Lower lobe of right lung (tissue), 2 donors: ENCODE results near the gene PTMS. TPM values are rescaled to one million over a fixed set of nuclear protein-coding genes. Genes with fewer than 3 reads are reported as not detected.
A peak's percentile ranks its signal among the peaks of the same experiment; 100 is the strongest.
"Not testable (repeated sequence)": the region's sequence is repeated elsewhere in the genome, so short reads cannot be mapped to it uniquely, and the experiment has no call there.

Experiments
- ATAC-seq, 2 donors: fragments of 200-7000 bp; cut with Tn5 transposase; one replicate each; pipeline ENCODE4 v1.9.1; 2020 to 2022; ENCODE audit warnings: mild to moderate bottlenecking in 2 of 2, moderate library complexity in 2 of 2
- DNase-seq: peaks from one replicate; pipeline ENCODE4 v3.0.0-alpha.2; 2020
- H3K27ac ChIP-seq: fragments of 200-600 bp; one replicate; pipeline ENCODE4 v1.8.0; 2022
- H3K27me3 ChIP-seq: fragments of 200-600 bp; one replicate; pipeline ENCODE4 v1.8.0; 2022; ENCODE audit warnings: low read depth
- H3K36me3 ChIP-seq: fragments of 200-600 bp; one replicate; pipeline ENCODE4 v1.8.0; 2022; ENCODE audit warnings: mild to moderate bottlenecking
- H3K4me1 ChIP-seq: fragments of 200-600 bp; one replicate; pipeline ENCODE4 v1.8.0; 2022
- H3K4me3 ChIP-seq: fragments of 200-600 bp; one replicate; pipeline ENCODE4 v1.8.0; 2022; ENCODE audit warnings: mild to moderate bottlenecking
- H3K9me3 ChIP-seq: fragments of 200-600 bp; one replicate; pipeline ENCODE4 v1.8.0; 2022
- intact Hi-C: fragments of 100-400 bp; cut with DNase I; formaldehyde crosslinking; loops from one replicate; pipeline ENCODE4 v1.11.0; 2022
- total RNA-seq: library from RNA; stranded (reverse); fragmentation: NEBNext Ultra II Directional; extraction: Animal tissue kit (Norgen Biotek cat#: 25700); gene quantifications from one replicate; pipeline ENCODE4 v1.2.1, GENCODE V29; 2021
- TF ChIP-seq, protein P1 (sequence below): fragments of 200-600 bp; IDR thresholded peaks from one replicate; pipeline ENCODE4 v1.8.0; 2022; ENCODE audit warnings: antibody characterized with exemption, mild to moderate bottlenecking
- donor health status: DM: no; HTN: yes; CAD: no; lungs with severe emphysema.

PTMS gene
- total RNA-seq, 1 donor from 2014 or later, result 267 TPM

DNA sequence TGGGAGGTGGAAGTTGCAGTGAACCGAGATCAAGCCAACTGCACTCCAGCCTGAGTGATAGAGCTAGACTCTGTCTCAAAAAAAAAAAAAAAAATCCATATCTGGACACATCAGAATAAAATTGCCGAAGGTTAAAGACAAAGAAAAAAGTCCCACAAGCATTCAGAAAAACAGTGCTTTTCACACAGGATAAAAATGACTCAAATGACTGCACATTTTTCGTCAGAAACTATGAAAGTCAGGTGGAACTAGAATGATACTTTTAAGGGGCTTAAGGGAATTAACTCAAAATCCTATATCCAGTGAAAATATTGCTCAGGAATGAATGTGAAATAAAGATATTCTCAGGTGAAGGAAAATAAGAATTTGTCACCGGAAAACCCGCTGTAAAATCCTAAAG, 29.4 kb upstream of the PTMS start:
- intact Hi-C loops, result loop anchor here (10.0 kb wide), 1 partner anchor 48 kb away; the partner anchor contains the start of gene CD4
- ATAC-seq, result no peak

GRCh38 chr12:6742080-6742479, 24.1 kb upstream of the PTMS start:
- H3K4me3 ChIP-seq, H3K27me3 ChIP-seq, DNase-seq, H3K27ac ChIP-seq, H3K4me1 ChIP-seq, H3K9me3 ChIP-seq, intact Hi-C loops, ATAC-seq: not testable (repeated sequence)
- peaks cover 11% of the 10 kb centered on the region for H3K36me3 ChIP-seq

More for the DNA sequence above, 29.4 kb upstream of the PTMS start:
- no peak for DNase-seq
- no peaks in the 10 kb centered on the region for H3K9me3 ChIP-seq
- no peak overlapping the region for H3K4me3 ChIP-seq
- peaks cover 6% of the 10 kb centered on the region for H3K4me1 ChIP-seq
- TF ChIP-seq, protein P1, sequence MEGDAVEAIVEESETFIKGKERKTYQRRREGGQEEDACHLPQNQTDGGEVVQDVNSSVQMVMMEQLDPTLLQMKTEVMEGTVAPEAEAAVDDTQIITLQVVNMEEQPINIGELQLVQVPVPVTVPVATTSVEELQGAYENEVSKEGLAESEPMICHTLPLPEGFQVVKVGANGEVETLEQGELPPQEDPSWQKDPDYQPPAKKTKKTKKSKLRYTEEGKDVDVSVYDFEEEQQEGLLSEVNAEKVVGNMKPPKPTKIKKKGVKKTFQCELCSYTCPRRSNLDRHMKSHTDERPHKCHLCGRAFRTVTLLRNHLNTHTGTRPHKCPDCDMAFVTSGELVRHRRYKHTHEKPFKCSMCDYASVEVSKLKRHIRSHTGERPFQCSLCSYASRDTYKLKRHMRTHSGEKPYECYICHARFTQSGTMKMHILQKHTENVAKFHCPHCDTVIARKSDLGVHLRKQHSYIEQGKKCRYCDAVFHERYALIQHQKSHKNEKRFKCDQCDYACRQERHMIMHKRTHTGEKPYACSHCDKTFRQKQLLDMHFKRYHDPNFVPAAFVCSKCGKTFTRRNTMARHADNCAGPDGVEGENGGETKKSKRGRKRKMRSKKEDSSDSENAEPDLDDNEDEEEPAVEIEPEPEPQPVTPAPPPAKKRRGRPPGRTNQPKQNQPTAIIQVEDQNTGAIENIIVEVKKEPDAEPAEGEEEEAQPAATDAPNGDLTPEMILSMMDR, result no peak
- peaks cover 20% of the 10 kb centered on the region for H3K36me3 ChIP-seq
- H3K27ac ChIP-seq, result no peak overlapping the region
- H3K27me3 ChIP-seq, result no peaks in the 10 kb centered on the region

- no peak for DNase-seq
- Histone ChIP-seq H3K36me3 (peaks cover 18% of the 10 kb centered on the region), H3K27ac (no peak overlapping the region), H3K9me3 (no peaks in the 10 kb centered on the region), H3K4me1 (no peaks in the 10 kb centered on the region), H3K4me3 (no peak overlapping the region), H3K27me3 (no peaks in the 10 kb centered on the region)
- no peak for ATAC-seq
- intact Hi-C loops, result no loop called here
- TF ChIP-seq, protein P1, result no peak
These were observed 23.3 kb upstream of the PTMS start for GRCh38 chr12:6742834-6743233.

- H3K4me1 ChIP-seq, intact Hi-C loops, H3K9me3 ChIP-seq, DNase-seq, H3K27ac ChIP-seq, H3K4me3 ChIP-seq, ATAC-seq, H3K27me3 ChIP-seq: not testable (repeated sequence)
- H3K36me3 ChIP-seq, result peaks cover 23% of the 10 kb centered on the region
These were observed 22.9 kb upstream of the PTMS start for GRCh38 chr12:6743300-6743699.

DNA sequence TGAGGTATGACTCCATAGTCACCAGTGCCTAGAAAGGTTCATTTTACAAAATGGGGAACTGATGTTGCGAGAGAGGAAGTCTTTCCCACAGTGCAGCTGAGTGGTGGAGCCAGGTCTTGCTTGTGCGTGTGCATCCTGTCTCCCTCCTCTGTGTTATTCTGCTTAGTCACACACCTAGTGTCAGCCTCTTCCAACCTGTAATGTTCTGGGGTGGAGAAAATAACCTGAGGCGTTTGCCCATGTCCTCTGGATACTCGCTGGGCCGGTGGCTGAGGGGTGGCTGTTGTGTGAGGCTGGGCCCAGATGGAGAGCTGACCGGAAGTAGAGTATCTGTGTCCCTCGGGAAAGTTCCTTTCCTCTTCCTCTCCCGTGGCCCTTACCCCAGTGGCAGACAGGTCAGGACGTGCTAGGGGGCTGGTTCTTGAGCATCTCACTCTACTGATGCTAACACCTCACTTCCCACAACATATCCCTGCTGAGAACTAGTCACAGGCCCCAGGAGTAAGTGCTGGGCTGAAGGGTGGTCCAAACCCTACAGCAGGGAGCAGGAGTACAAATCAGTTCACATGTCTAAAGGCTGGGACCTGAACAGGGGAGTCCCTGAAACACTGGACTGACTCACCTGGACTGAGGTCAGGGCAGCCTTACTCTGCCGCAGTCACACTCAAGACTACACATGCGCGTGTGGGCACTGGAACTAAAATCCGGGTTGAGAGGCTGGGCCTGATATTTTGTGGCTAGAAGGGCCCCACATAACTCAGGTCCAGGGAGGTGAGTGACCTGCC, 20.2 kb upstream of the PTMS start:
- ATAC-seq (peak; percentile 69 to 78), DNase-seq (peak; percentile 60)
- Histone ChIP-seq H3K36me3 (peaks cover 49% of the 10 kb centered on the region), H3K4me1 (no peaks in the 10 kb centered on the region), H3K9me3 (no peaks in the 10 kb centered on the region), H3K27ac (peak overlapping the region; percentile 54), H3K27me3 (no peaks in the 10 kb centered on the region), H3K4me3 (no peak overlapping the region)
- intact Hi-C loops, result no loop called here
- TF ChIP-seq, protein P1, result no peak

- intact Hi-C loops, result no loop called here
- no peak for DNase-seq
- Histone ChIP-seq H3K4me1 (peaks cover 12% of the 10 kb centered on the region), H3K27ac (no peak overlapping the region), H3K4me3 (no peak overlapping the region), H3K36me3 (peaks cover 60% of the 10 kb centered on the region), H3K27me3 (no peaks in the 10 kb centered on the region), H3K9me3 (no peaks in the 10 kb centered on the region)
- TF ChIP-seq, protein P1, result no peak
- ATAC-seq, result no peak
These were observed 18.9 kb upstream of the PTMS start for GRCh38 chr12:6747216-6747615.
